Left ventricle myocardium superior (tissue), 1 donor: Measurements from ENCODE around the gene CRACDL. TPM values are rescaled to one million over a fixed set of nuclear protein-coding genes. Genes with fewer than 3 reads are reported as not detected.
A peak's percentile ranks its signal among the peaks of the same experiment; 100 is the strongest.

Experiments
- ATAC-seq: fragments of 200-7000 bp; cut with Tn5 transposase; one replicate; pipeline ENCODE4 v1.9.1; 2020; ENCODE audit warnings: mild to moderate bottlenecking, moderate library complexity
- DNase-seq: peaks from one replicate; pipeline ENCODE4 v3.0.0-alpha.2; 2020
- intact Hi-C: fragments of 100-400 bp; cut with micrococcal nuclease; formaldehyde crosslinking; loops from one replicate; pipeline ENCODE4 v1.11.0; 2022
- total RNA-seq: library from RNA; stranded (reverse); fragmentation: NEBNext Ultra II Directional; extraction: Animal tissue kit (Norgen Biotek cat#: 25700); gene quantifications from one replicate; pipeline ENCODE4 v1.2.1, GENCODE V29; 2021
- donor health status: DM: no; HTN: yes; CAD: no; lungs with severe emphysema.

CRACDL gene
- total RNA-seq, 1 donor from 2014 or later = 4.0 TPM

- intact Hi-C loops = loop anchor here (10.0 kb wide), 1 partner anchor 109 kb away; no protein-coding TSS in a partner anchor
- peak; percentile 85 for ATAC-seq
- DNase-seq = no peak
Observed at GRCh38 chr2:98833172-98833916, 102.7 kb downstream of the CRACDL start.

- ATAC-seq = no peak
- no peak for DNase-seq
- intact Hi-C loops = loop anchor here (10.0 kb wide), 1 partner anchor 107 kb away; no protein-coding TSS in a partner anchor
Observed at GRCh38 chr2:98832172-98832571, 103.9 kb downstream of the CRACDL start.

GRCh38 chr2:98830571-98831145, 105.4 kb downstream of the CRACDL start:
- intact Hi-C loops = loop anchor here (10.0 kb wide), 1 partner anchor 106 kb away; no protein-coding TSS in a partner anchor
- ATAC-seq = no peak
- DNase-seq = no peak

- ATAC-seq (no peak), DNase-seq (no peak)
- intact Hi-C loops = loop anchor here (10.0 kb wide), 1 partner anchor 105 kb away; no protein-coding TSS in a partner anchor
Observed at GRCh38 chr2:98829581-98830270, 106.3 kb downstream of the CRACDL start.

GRCh38 chr2:98828793-98829371, 107.1 kb downstream of the CRACDL start:
- ATAC-seq (no peak), DNase-seq (no peak)
- intact Hi-C loops = no loop called here

GRCh38 chr2:98828369-98828744, 107.7 kb downstream of the CRACDL start:
- intact Hi-C loops = no loop called here
- ATAC-seq (no peak), DNase-seq (no peak)

GRCh38 chr2:98827625-98828368, 108.2 kb downstream of the CRACDL start:
- no peak for DNase-seq
- intact Hi-C loops = no loop called here
- ATAC-seq = no peak

- intact Hi-C loops = no loop called here
- DNase-seq = no peak
Observed at GRCh38 chr2:98826856-98827255, 109.2 kb downstream of the CRACDL start.

GRCh38 chr2:98825858-98826257, 110.2 kb downstream of the CRACDL start:
- DNase-seq (no peak), ATAC-seq (no peak)
- intact Hi-C loops = no loop called here

More at GRCh38 chr2:98826856-98827255, 109.2 kb downstream of the CRACDL start:
- no peak for ATAC-seq

- DNase-seq = no peak
- intact Hi-C loops = no loop called here
- no peak for ATAC-seq
Observed at GRCh38 chr2:98825404-98825803, 110.6 kb downstream of the CRACDL start.

GRCh38 chr2:98825020-98825350, 111.0 kb downstream of the CRACDL start:
- DNase-seq = no peak
- intact Hi-C loops = no loop called here
- ATAC-seq = no peak

GRCh38 chr2:98824256-98825019, 111.6 kb downstream of the CRACDL start:
- ATAC-seq = no peak
- no peak for DNase-seq
- intact Hi-C loops = no loop called here

GRCh38 chr2:98823196-98824170, 112.5 kb downstream of the CRACDL start:
- ATAC-seq (peak; percentile 75), DNase-seq (peak; percentile 45)
- intact Hi-C loops = no loop called here

- ATAC-seq (peak; percentile 87), DNase-seq (peak; percentile 80)
- intact Hi-C loops = no loop called here
Observed at GRCh38 chr2:98822301-98823164, 113.5 kb downstream of the CRACDL start.

GRCh38 chr2:98821629-98822135, 114.3 kb downstream of the CRACDL start:
- intact Hi-C loops = no loop called here
- DNase-seq = no peak
- no peak for ATAC-seq

GRCh38 chr2:98819231-98819766, 116.7 kb downstream of the CRACDL start:
- intact Hi-C loops = no loop called here
- DNase-seq = no peak
- no peak for ATAC-seq
